Parathyroid adenoma (tissue), 2 donors: ENCODE results near the gene DSG4.

ENCODE experiments used
- H2AFZ ChIP-seq: fragments of 300-600 bp; sonication (generic); one replicate; pipeline ENCODE4 v1.7.0; 2017; ENCODE audit warnings: antibody characterized with exemption, mild to moderate bottlenecking
- H3K27ac ChIP-seq: fragments of 300-600 bp; sonication (generic); one replicate; pipeline ENCODE4 v1.7.0; 2017
- H3K27me3 ChIP-seq: fragments of 300-600 bp; sonication (generic); one replicate; pipeline ENCODE4 v1.7.0; 2017; ENCODE audit warnings: low read length; ENCODE audit not compliant: control insufficient read depth, insufficient read depth
- H3K36me3 ChIP-seq: fragments of 300-600 bp; sonication (generic); one replicate; pipeline ENCODE4 v1.7.0; 2017; ENCODE audit warnings: low read length; ENCODE audit not compliant: control insufficient read depth, insufficient read depth
- H3K4me1 ChIP-seq: fragments of 300-600 bp; sonication (generic); one replicate; pipeline ENCODE4 v1.7.0; 2017; ENCODE audit warnings: control low read depth
- H3K4me2 ChIP-seq: fragments of 300-600 bp; sonication (generic); one replicate; pipeline ENCODE4 v1.7.0; 2017; ENCODE audit warnings: low read length
- H3K4me3 ChIP-seq: fragments of 300-600 bp; sonication (generic); one replicate; pipeline ENCODE4 v1.7.0; 2017; ENCODE audit warnings: low read depth, low read length
- H3K79me2 ChIP-seq: fragments of 300-600 bp; sonication (generic); one replicate; pipeline ENCODE4 v1.7.0; 2017; ENCODE audit warnings: control low read depth
- H3K9ac ChIP-seq: fragments of 300-600 bp; sonication (generic); one replicate; pipeline ENCODE4 v1.7.0; 2017; ENCODE audit warnings: mild to moderate bottlenecking
- H3K9me3 ChIP-seq: fragments of 300-600 bp; sonication (generic); one replicate; pipeline ENCODE4 v1.7.0; 2017; ENCODE audit warnings: low read length; ENCODE audit not compliant: control insufficient read depth
- TF ChIP-seq, protein P1 (sequence below): fragments of 300-600 bp; sonication (generic); IDR thresholded peaks from one replicate; pipeline ENCODE4 v1.7.0; 2017; ENCODE audit warnings: antibody characterized with exemption, mild to moderate bottlenecking
- donor health status: primary hyperparathyroidism.

Gene DSG4

DNA sequence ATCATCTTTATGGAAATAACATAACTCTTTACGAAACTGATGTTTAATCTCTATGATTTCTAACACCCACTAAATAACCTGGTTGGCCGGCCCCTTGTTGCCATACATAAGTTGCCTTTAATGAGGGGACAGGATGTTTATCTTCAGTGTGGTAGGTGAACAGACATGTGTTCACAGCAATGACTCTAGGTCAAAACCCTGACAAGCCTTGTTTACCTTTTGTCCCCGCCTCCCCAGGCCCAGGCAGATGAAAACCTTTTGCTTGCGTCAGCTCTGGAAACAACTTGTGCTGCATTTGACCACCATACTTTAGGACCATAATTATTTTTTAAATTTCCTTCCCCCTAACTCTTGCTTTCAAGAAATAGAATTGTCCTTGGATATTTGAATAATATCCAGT is 2.9 kb upstream of the DSG4 start:
- no peaks in the 10 kb centered on the region for H3K79me2 ChIP-seq
- no peak overlapping the region for H3K4me3 ChIP-seq
- H3K4me1 ChIP-seq, result no peaks in the 10 kb centered on the region
- TF ChIP-seq, protein P1, sequence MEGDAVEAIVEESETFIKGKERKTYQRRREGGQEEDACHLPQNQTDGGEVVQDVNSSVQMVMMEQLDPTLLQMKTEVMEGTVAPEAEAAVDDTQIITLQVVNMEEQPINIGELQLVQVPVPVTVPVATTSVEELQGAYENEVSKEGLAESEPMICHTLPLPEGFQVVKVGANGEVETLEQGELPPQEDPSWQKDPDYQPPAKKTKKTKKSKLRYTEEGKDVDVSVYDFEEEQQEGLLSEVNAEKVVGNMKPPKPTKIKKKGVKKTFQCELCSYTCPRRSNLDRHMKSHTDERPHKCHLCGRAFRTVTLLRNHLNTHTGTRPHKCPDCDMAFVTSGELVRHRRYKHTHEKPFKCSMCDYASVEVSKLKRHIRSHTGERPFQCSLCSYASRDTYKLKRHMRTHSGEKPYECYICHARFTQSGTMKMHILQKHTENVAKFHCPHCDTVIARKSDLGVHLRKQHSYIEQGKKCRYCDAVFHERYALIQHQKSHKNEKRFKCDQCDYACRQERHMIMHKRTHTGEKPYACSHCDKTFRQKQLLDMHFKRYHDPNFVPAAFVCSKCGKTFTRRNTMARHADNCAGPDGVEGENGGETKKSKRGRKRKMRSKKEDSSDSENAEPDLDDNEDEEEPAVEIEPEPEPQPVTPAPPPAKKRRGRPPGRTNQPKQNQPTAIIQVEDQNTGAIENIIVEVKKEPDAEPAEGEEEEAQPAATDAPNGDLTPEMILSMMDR, result no peak
- H3K27ac ChIP-seq, result no peak overlapping the region
- H3K9me3 ChIP-seq, result no peaks in the 10 kb centered on the region
- H3K4me2 ChIP-seq, result no peak overlapping the region
- H3K9ac ChIP-seq, result no peak overlapping the region
- H3K36me3 ChIP-seq, result no peaks in the 10 kb centered on the region
- no peak overlapping the region for H2AFZ ChIP-seq
- no peaks in the 10 kb centered on the region for H3K27me3 ChIP-seq

DNA sequence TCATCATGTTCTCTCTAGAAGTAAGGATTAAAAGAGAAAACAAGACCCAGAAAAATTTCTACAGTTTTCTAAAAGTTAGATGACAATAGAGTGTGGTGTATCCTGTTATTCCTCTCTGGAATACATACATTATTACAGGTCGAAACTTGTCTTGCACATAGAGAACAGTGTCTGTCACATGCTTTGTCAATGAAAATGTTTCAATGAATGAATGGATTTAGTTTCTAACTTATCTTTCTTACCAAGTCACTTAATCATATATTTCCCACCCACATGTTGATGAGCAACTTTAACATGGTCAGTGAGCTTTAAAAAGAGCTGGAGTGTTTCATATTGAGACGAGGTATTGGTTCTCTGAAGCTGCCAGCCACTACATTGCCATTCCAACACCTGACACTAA is 4.3 kb downstream of the DSG4 start:
- Histone ChIP-seq H3K36me3 (no peaks in the 10 kb centered on the region), H3K4me1 (no peaks in the 10 kb centered on the region), H3K79me2 (no peaks in the 10 kb centered on the region), H3K4me2 (no peak overlapping the region), H3K27ac (no peak overlapping the region), H3K4me3 (no peak overlapping the region), H2AFZ (no peak overlapping the region), H3K27me3 (no peaks in the 10 kb centered on the region), H3K9me3 (no peaks in the 10 kb centered on the region), H3K9ac (no peak overlapping the region)
- TF ChIP-seq, protein P1, result no peak

DNA sequence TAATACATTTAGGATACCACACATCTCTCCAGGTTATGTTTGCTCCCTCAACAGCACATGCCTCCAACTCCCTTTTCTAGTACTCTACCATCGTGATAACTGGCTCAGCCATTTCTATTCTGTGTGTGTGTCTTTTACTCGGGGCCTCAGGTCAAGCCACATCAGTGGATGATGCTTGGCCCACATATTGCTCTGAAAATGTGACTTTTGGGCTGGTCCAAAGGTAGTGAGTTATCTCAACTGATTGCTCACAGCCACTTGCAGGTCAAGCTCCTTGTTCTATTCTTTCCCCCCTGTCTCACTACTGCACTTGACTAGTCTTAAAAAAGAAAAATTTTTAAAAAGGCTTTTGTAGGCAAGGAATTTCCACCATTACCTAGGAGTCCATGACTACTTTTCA is 5.5 kb downstream of the DSG4 start:
- no peak overlapping the region for H2AFZ ChIP-seq
- no peaks in the 10 kb centered on the region for H3K9me3 ChIP-seq
- no peak overlapping the region for H3K4me3 ChIP-seq
- no peak overlapping the region for H3K9ac ChIP-seq
- no peaks in the 10 kb centered on the region for H3K27me3 ChIP-seq
- TF ChIP-seq, protein P1, result no peak
- peaks cover 9% of the 10 kb centered on the region for H3K4me1 ChIP-seq
- H3K27ac ChIP-seq, result no peak overlapping the region
- H3K36me3 ChIP-seq, result no peaks in the 10 kb centered on the region
- H3K79me2 ChIP-seq, result no peaks in the 10 kb centered on the region
- H3K4me2 ChIP-seq, result no peak overlapping the region

DNA sequence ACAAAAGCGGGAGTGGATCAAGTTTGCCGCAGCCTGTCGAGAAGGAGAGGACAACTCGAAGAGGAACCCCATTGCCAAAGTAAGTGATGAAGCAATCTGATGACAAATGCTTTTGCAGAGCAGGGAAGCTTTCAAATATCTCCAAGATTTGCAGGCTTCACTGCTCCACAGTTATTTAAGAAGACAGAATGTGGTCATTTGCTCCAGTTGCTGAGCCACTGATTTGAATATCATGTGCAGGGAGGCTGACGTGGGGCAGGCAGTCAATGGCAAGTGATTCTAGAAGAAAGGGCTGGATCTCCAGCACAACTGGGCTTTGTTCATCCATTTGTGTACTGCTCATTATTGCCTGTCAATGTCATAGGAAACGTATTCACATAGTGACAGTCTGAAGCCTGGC is 10.2 kb downstream of the DSG4 start:
- Histone ChIP-seq H3K4me2 (no peak overlapping the region), H3K4me1 (peaks cover 10% of the 10 kb centered on the region), H3K4me3 (no peak overlapping the region), H3K36me3 (no peaks in the 10 kb centered on the region), H2AFZ (peak overlapping the region; percentile 65), H3K79me2 (no peaks in the 10 kb centered on the region), H3K27ac (peak overlapping the region; percentile 39), H3K9ac (no peak overlapping the region), H3K9me3 (no peaks in the 10 kb centered on the region), H3K27me3 (no peaks in the 10 kb centered on the region)
- TF ChIP-seq, protein P1, result no peak

DNA sequence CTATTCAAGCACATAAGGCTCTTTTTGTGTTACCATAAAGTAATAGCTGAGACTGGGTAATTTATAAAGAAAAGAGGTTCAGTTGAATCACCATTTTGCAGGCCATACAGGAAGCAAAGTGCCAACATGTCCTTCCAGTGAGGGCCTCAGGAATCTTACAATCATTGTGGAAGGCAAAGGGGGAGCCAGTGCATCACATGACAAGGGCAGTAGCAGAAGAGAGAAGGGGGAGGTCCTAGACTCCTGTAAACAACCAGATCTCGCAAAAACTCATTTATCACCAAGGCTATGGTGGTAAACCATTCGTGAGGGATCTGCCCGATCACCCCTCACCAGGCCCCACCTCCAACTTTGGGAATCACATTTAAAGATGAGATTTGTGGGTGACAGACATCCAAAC is 16.7 kb downstream of the DSG4 start:
- TF ChIP-seq, protein P1, result no peak
- Histone ChIP-seq H3K9me3 (no peaks in the 10 kb centered on the region), H3K9ac (no peak overlapping the region), H3K27ac (no peak overlapping the region), H3K4me1 (no peaks in the 10 kb centered on the region), H2AFZ (peak overlapping the region; percentile 22), H3K4me2 (no peak overlapping the region), H3K4me3 (no peak overlapping the region), H3K79me2 (no peaks in the 10 kb centered on the region), H3K27me3 (no peaks in the 10 kb centered on the region), H3K36me3 (no peaks in the 10 kb centered on the region)
